CD4-positive, alpha-beta T cell treated with Interleukin-6 for 4 hours (primary cell): ENCODE measurements around the gene OAF.
"Not testable (repeated sequence)": the region's sequence is repeated elsewhere in the genome, so short reads cannot be mapped to it uniquely, and the experiment has no call there.

Experiments used
- DNase-seq: peaks from one replicate; pipeline ENCODE4 v3.0.0-alpha.2; 2020; ENCODE audit warnings: mixed read lengths

The OAF gene

DNA sequence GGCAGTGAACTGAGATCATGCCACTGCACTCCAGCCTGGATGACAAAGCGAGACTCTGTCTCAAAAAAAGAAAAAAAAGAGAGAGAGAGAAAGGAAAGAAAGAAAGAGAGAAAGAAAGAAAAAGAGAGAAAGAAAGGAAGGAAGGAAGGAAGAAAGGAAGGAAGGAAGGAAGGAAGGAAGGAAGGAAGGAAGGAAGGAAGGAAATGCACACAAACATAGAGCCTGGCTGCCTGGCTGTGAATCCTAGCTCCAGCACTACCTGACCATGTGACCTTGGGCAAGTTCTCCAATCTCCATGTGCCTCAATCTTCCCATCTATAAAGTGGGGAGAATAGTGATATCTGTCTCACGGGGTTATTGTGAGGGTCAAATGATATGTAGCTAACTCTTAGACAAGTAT is 63.1 kb downstream of the OAF start:
- DNase-seq: not testable (repeated sequence)

DNA sequence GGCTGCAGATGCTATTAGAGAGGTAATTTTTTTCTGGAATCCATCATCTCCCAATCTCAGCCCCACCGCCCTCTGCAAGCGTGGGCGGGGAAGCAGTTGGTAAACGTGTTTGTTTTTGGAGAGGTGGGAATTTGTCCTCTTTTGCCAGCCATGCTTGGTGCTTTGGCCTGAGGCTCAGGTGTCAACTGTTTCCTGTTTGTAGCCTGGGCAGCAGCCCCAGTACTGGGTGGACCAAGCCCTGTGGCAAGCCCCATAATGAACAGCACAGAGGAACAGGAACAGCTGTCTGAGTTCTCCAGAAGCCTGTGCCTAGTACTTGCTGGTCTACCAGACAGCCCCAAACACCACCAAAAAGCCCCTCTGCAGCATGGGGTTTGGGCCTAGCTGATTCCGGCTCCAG is 68.7 kb downstream of the OAF start:
- DNase-seq: no peak
